ENCODE data around the gene PANK2. TPM values are rescaled to one million over a fixed set of nuclear protein-coding genes. Genes with fewer than 3 reads are reported as not detected.
"Not testable (repeated sequence)": the region's sequence is repeated elsewhere in the genome, so short reads cannot be mapped to it uniquely, and the experiment has no call there.

PANK2 gene
- total and polyA plus RNA-seq, 4 experiments from 2014 or later: 48.5 to 80.5 (median 62.9) TPM

DNA sequence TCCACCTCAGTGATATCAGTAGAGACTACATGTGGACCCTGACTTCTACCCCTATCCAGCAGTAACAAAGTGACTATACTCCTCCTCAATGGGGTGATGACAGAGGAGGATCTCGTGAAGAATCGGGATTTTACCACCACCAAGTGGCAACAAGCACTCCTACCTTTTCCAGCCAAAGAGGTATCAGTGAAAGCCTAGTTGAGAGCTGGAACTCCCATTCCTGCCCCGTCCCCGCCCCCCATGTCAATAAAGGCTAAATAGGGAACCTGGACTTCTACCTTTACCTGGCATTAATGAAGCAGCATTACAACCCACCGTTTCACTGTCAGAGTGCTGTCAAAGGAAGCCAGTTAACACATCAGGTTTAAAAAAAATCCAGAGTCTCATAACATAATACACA, 80.8 kb downstream of the PANK2 start:
- H3K27me3 Mint-ChIP-seq: no peaks in the 10 kb centered on the region
- no peaks in the 10 kb centered on the region for H3K9me3 Mint-ChIP-seq
- no peak overlapping the region for H3K4me3 ChIP-seq (ENCODE audit: low read length in 2 of 2)
- intact Hi-C loops (cut with micrococcal nuclease): no loop called here
- CTCF ChIA-PET (ENCODE audit: partially characterized antibody): interaction anchor here (0.7 kb wide), 1 partner anchor 331 kb away, joined by 3 read pairs; no protein-coding TSS in a partner anchor
- H3K36me3 ChIP-seq (ENCODE audit: insufficient read depth, low read length): no peaks in the 10 kb centered on the region
- peaks cover 18 to 39% of the 10 kb centered on the region in 2 donors for H3K36me3 Mint-ChIP-seq
- H3K27ac Mint-ChIP-seq: peak overlapping the region in 2 of 7 donors; percentile 36 to 37
- no peaks in the 10 kb centered on the region for H3K4me1 ChIP-seq (ENCODE audit: insufficient read depth, low read length)
- DNase-seq: no peak
- no peak overlapping the region for H3K4me3 Mint-ChIP-seq
- no peaks in the 10 kb centered on the region for H3K9me3 ChIP-seq (ENCODE audit: control insufficient read depth in 1 of 2, low read length in 2 of 2)
- H3K27ac ChIP-seq (ENCODE audit: low read depth, low read length): no peak overlapping the region
- POLR2A ChIA-PET (ENCODE audit: partially characterized antibody): no interaction called here
- no peaks in the 10 kb centered on the region for H3K27me3 ChIP-seq (ENCODE audit: insufficient read depth, low read length)
- H3K4me1 Mint-ChIP-seq: peaks cover 9 to 22% (median 13%) of the 10 kb centered on the region in 4 donors

DNA sequence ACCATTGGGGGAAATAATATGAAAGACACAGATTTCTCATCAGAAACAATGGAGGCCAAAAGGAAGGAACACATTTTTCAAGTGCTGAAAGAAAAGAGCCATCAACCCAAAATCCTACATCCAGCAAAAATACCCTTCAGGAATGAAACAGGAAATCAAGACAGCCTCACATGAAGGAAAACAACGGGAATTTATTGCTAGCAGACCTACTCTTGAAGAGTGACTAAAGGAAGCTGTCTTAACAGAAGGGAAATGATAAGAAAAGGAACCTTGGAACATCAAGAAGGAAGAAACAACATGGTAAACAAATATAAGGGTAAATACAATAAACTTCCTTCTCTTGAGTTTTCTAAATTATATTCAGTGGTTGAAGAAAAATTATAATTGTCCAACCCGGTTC, 82.0 kb downstream of the PANK2 start:
- Mint-ChIP-seq H3K4me3 (peak overlapping the region in 1 of 8 donors; percentile 32), H3K9me3 (no peaks in the 10 kb centered on the region), H3K27ac (no peak overlapping the region), H3K4me1 (peaks cover 11 to 33% (median 14%) of the 10 kb centered on the region in 4 donors), H3K36me3 (peaks cover 21 to 38% of the 10 kb centered on the region in 2 donors), H3K27me3 (no peaks in the 10 kb centered on the region)
- no peaks in the 10 kb centered on the region for H3K9me3 ChIP-seq (ENCODE audit: control insufficient read depth in 1 of 2, low read length in 2 of 2)
- H3K4me3 ChIP-seq (ENCODE audit: low read length in 2 of 2): no peak overlapping the region
- no peak for DNase-seq
- CTCF ChIA-PET (ENCODE audit: partially characterized antibody): no interaction called here
- POLR2A ChIA-PET (ENCODE audit: partially characterized antibody): no interaction called here
- no peak overlapping the region for H3K27ac ChIP-seq (ENCODE audit: low read depth, low read length)
- no peaks in the 10 kb centered on the region for H3K4me1 ChIP-seq (ENCODE audit: insufficient read depth, low read length)
- intact Hi-C loops (cut with micrococcal nuclease): no loop called here
- H3K36me3 ChIP-seq (ENCODE audit: insufficient read depth, low read length): no peaks in the 10 kb centered on the region
- H3K27me3 ChIP-seq (ENCODE audit: insufficient read depth, low read length): no peaks in the 10 kb centered on the region

DNA sequence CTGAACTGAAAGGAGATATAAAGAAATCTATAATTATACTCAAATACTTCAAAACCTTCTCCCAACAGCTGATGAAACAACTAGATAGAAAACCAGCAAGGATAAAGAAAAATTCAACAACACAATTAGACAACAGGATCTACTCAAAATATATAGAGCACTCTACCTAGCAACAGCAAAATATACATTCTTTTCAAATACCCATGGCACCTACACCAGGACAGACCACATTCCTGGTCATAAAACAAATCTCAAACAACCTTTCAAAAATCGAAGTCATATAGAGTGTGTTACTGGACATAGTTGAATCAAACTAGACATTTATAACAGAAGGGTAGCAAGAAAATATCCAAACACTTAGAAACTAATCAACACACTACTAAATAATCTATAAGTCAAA, 83.0 kb downstream of the PANK2 start:
- POLR2A ChIA-PET (ENCODE audit: partially characterized antibody): no interaction called here

DNA sequence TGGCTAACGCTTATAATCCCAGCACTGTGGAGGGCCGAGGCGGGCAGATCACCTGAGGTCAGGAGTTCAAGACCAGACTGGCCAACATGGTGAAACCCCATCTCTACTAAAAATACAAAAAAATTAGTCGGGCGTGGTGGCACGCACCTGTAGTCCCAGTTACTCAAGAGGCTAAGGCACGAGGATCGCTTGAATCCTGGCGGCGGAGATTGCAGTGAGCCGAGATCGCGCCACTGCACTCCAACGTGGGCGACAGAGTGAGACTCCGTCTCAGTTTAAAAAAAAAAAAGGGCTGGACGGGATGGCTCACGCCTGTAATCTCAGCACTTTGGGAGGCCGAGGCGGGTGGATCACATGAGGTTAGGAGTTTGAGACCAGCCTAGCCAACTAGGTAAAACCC, 83.4 kb downstream of the PANK2 start:
- H3K4me1 Mint-ChIP-seq: peaks cover 11 to 33% (median 14%) of the 10 kb centered on the region in 4 donors
- H3K4me3 ChIP-seq (ENCODE audit: low read length in 2 of 2); POLR2A ChIA-PET (ENCODE audit: partially characterized antibody); CTCF ChIA-PET (ENCODE audit: partially characterized antibody); H3K27me3 Mint-ChIP-seq; H3K4me1 ChIP-seq (ENCODE audit: insufficient read depth, low read length); H3K36me3 ChIP-seq (ENCODE audit: insufficient read depth, low read length); H3K4me3 Mint-ChIP-seq; intact Hi-C loops (cut with micrococcal nuclease); H3K27ac ChIP-seq (ENCODE audit: low read depth, low read length); DNase-seq; H3K27me3 ChIP-seq (ENCODE audit: insufficient read depth, low read length); H3K9me3 Mint-ChIP-seq; H3K27ac Mint-ChIP-seq; H3K9me3 ChIP-seq (ENCODE audit: control insufficient read depth in 1 of 2, low read length in 2 of 2): not testable (repeated sequence)
- H3K36me3 Mint-ChIP-seq: peaks cover 13 to 27% of the 10 kb centered on the region in 2 donors

More for the DNA sequence above, 83.0 kb downstream of the PANK2 start:
- Mint-ChIP-seq H3K4me3 (no peak overlapping the region), H3K36me3 (peaks cover 17 to 31% of the 10 kb centered on the region in 2 donors), H3K9me3 (no peaks in the 10 kb centered on the region), H3K27ac (peak overlapping the region in 1 of 7 donors; percentile 9), H3K27me3 (no peaks in the 10 kb centered on the region), H3K4me1 (peaks cover 11 to 33% (median 14%) of the 10 kb centered on the region in 4 donors)
- intact Hi-C loops (cut with micrococcal nuclease): no loop called here
- no peaks in the 10 kb centered on the region for H3K9me3 ChIP-seq (ENCODE audit: control insufficient read depth in 1 of 2, low read length in 2 of 2)
- H3K27me3 ChIP-seq (ENCODE audit: insufficient read depth, low read length): no peaks in the 10 kb centered on the region
- DNase-seq: no peak
- CTCF ChIA-PET (ENCODE audit: partially characterized antibody): no interaction called here
- H3K4me1 ChIP-seq (ENCODE audit: insufficient read depth, low read length): no peaks in the 10 kb centered on the region
- no peaks in the 10 kb centered on the region for H3K36me3 ChIP-seq (ENCODE audit: insufficient read depth, low read length)
- no peak overlapping the region for H3K4me3 ChIP-seq (ENCODE audit: low read length in 2 of 2)
- no peak overlapping the region for H3K27ac ChIP-seq (ENCODE audit: low read depth, low read length)

DNA sequence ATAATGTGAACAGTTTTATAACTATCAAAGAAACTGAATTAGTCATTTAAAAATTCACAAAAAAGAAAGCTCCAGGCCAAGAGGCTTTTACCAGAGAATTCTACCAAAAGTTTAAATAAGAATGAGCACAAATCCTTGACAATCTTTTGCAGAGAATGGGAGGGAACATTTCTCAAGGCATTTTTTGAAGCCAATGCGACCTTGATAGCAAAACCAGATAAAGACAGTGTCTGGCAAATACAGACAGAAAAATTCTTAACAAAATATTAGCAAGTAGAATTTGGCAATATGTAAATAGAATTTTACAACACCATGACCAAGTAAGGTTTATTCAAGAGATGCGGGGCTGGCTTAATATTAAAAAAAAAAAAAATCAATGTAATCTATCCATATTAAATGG, 84.5 kb downstream of the PANK2 start:
- H3K4me1 ChIP-seq (ENCODE audit: insufficient read depth, low read length): no peaks in the 10 kb centered on the region
- H3K27ac ChIP-seq (ENCODE audit: low read depth, low read length): no peak overlapping the region
- Mint-ChIP-seq H3K4me1 (peaks cover 9 to 29% (median 12%) of the 10 kb centered on the region in 4 donors), H3K4me3 (no peak overlapping the region), H3K27me3 (no peaks in the 10 kb centered on the region), H3K36me3 (peaks cover 13 to 26% of the 10 kb centered on the region in 2 donors), H3K9me3 (no peaks in the 10 kb centered on the region), H3K27ac (no peak overlapping the region)
- POLR2A ChIA-PET (ENCODE audit: partially characterized antibody): no interaction called here
- intact Hi-C loops (cut with micrococcal nuclease): no loop called here
- H3K4me3 ChIP-seq (ENCODE audit: low read length in 2 of 2): no peak overlapping the region
- DNase-seq: no peak
- CTCF ChIA-PET (ENCODE audit: partially characterized antibody): interaction anchor here (1.0 kb wide), 1 partner anchor 186 kb away, joined by 3 read pairs; no protein-coding TSS in a partner anchor
- no peaks in the 10 kb centered on the region for H3K36me3 ChIP-seq (ENCODE audit: insufficient read depth, low read length)
- no peaks in the 10 kb centered on the region for H3K9me3 ChIP-seq (ENCODE audit: control insufficient read depth in 1 of 2, low read length in 2 of 2)
- no peaks in the 10 kb centered on the region for H3K27me3 ChIP-seq (ENCODE audit: insufficient read depth, low read length)

DNA sequence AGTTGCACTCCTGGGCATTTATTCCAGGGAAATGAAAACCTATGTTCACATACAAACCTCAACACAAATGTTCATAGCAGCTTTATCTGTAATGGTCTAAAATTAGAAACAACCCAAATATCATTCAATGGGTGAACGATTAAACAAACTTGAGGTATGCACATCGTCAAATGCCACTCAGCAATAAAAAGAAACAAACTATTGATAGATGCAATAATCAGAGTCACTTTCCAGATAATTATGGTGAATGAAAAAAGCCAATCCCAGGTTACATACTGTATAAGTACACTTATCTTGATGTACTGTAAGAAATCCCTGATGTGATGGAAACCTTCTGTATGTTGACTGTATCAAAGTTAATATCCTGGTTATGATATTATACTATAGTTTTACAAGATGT, 87.3 kb downstream of the PANK2 start:
- no peak overlapping the region for H3K27ac Mint-ChIP-seq
- intact Hi-C loops (cut with micrococcal nuclease): no loop called here
- Histone ChIP-seq H3K9me3 (ENCODE audit: control insufficient read depth in 1 of 2, low read length in 2 of 2) (no peaks in the 10 kb centered on the region), H3K4me1 (ENCODE audit: insufficient read depth, low read length) (peaks cover 19% of the 10 kb centered on the region), H3K27ac (ENCODE audit: low read depth, low read length) (no peak overlapping the region), H3K36me3 (ENCODE audit: insufficient read depth, low read length) (no peaks in the 10 kb centered on the region), H3K4me3 (ENCODE audit: low read length in 2 of 2) (no peak overlapping the region), H3K27me3 (ENCODE audit: insufficient read depth, low read length) (no peaks in the 10 kb centered on the region)
- ChIA-PET POLR2A (ENCODE audit: partially characterized antibody) (interaction anchor here (1.0 kb wide), 1 partner anchor 13 kb away, joined by 4 read pairs; no protein-coding TSS in a partner anchor), CTCF (ENCODE audit: partially characterized antibody) (interaction anchor here (1.5 kb wide), 1 partner anchor 116 kb away, joined by 3 read pairs; no protein-coding TSS in a partner anchor)
- no peak for DNase-seq
- no peaks in the 10 kb centered on the region for H3K27me3 Mint-ChIP-seq
- peaks cover 15 to 17% of the 10 kb centered on the region in 2 donors for H3K36me3 Mint-ChIP-seq
- H3K4me1 Mint-ChIP-seq: peaks cover 21 to 41% (median 23%) of the 10 kb centered on the region in 4 donors
- no peak overlapping the region for H3K4me3 Mint-ChIP-seq
- no peaks in the 10 kb centered on the region for H3K9me3 Mint-ChIP-seq

All from CD4-positive, alpha-beta memory T cell (primary cell).